Measurements from ENCODE around the gene CPEB4. TPM values are rescaled to one million over a fixed set of nuclear protein-coding genes. Genes with fewer than 3 reads are reported as not detected.

Gene CPEB4
- total and polyA plus RNA-seq, 2 experiments from 2014 or later = 5.9 to 10.2 TPM

- H3K4me3 ChIP-seq = no peak overlapping the region
- no peak overlapping the region for H3K4me2 ChIP-seq
- Mint-ChIP-seq H3K27ac (no peak overlapping the region), H3K36me3 (ENCODE audit: low read depth) (no peaks in the 10 kb centered on the region), H3K27me3 (ENCODE audit: insufficient read depth, low read depth, poor library complexity) (peaks cover 6% of the 10 kb centered on the region), H3K9me3 (no peaks in the 10 kb centered on the region), H3K4me3 (no peak overlapping the region), H3K4me1 (no peaks in the 10 kb centered on the region)
- TF ChIP-seq EZH2 (IDR thresholded peaks at IDR 0.05; ENCODE audit: low read depth, unreplicated experiment) (no peak), NANOG (IDR thresholded peaks at IDR 0.05; ENCODE audit: borderline replicate concordance) (no peak), STAT1 (IDR thresholded peaks at IDR 0.05; ENCODE audit: unreplicated experiment) (no peak), CTCF (conservative IDR thresholded peaks at IDR 0.05; ENCODE audit: low read depth in 2 of 2) (no peak), ETS1 (IDR thresholded peaks at IDR 0.05) (no peak), JUNB (IDR thresholded peaks at IDR 0.05; ENCODE audit: unreplicated experiment) (no peak), CREB1 (CRISPR knock-in tag; IDR thresholded peaks at IDR 0.05; ENCODE audit: low read depth) (no peak), ZNF114 (CRISPR knock-in tag; IDR thresholded peaks at IDR 0.05) (no peak)
- H3K4me1 ChIP-seq (ENCODE audit: insufficient read depth) = no peaks in the 10 kb centered on the region
- H3K27ac ChIP-seq (ENCODE audit: low read depth) = no peak overlapping the region
- no peaks in the 10 kb centered on the region for H3K79me2 ChIP-seq (replicated peaks; ENCODE audit: insufficient read depth)
- no peak for DNase-seq (ENCODE audit: low spot score)
- H3K9me2 ChIP-seq (ENCODE audit: insufficient read depth) = no peaks in the 10 kb centered on the region
- H3K27me3 ChIP-seq (ENCODE audit: insufficient read depth) = no peaks in the 10 kb centered on the region
- H3F3A ChIP-seq (replicated peaks; ENCODE audit: low read depth) = no peaks in the 10 kb centered on the region
- no peak for ATAC-seq
- H4K20me1 ChIP-seq (replicated peaks; ENCODE audit: insufficient read depth) = no peaks in the 10 kb centered on the region
- no peak overlapping the region for H2AFZ ChIP-seq
- no peaks in the 10 kb centered on the region for H3K36me3 ChIP-seq (ENCODE audit: insufficient read depth)
Measured at GRCh38 chr5:173998531-173998930, 110.4 kb downstream of the CPEB4 start.

GRCh38 chr5:174000076-174000475 is 111.9 kb downstream of the CPEB4 start:
- Histone ChIP-seq H4K20me1 (replicated peaks; ENCODE audit: insufficient read depth) (no peaks in the 10 kb centered on the region), H3K79me2 (replicated peaks; ENCODE audit: insufficient read depth) (no peaks in the 10 kb centered on the region), H3K9me2 (ENCODE audit: insufficient read depth) (no peaks in the 10 kb centered on the region), H3K27me3 (ENCODE audit: insufficient read depth) (no peaks in the 10 kb centered on the region), H3K4me3 (no peak overlapping the region), H3K27ac (ENCODE audit: low read depth) (no peak overlapping the region), H3F3A (replicated peaks; ENCODE audit: low read depth) (no peaks in the 10 kb centered on the region), H2AFZ (no peak overlapping the region), H3K4me2 (no peak overlapping the region), H3K36me3 (ENCODE audit: insufficient read depth) (no peaks in the 10 kb centered on the region), H3K4me1 (ENCODE audit: insufficient read depth) (no peaks in the 10 kb centered on the region)
- no peaks in the 10 kb centered on the region for H3K36me3 Mint-ChIP-seq (ENCODE audit: low read depth)
- ATAC-seq = no peak
- peaks cover 3% of the 10 kb centered on the region for H3K27me3 Mint-ChIP-seq (ENCODE audit: insufficient read depth, low read depth, poor library complexity)
- no peaks in the 10 kb centered on the region for H3K4me1 Mint-ChIP-seq
- TF ChIP-seq POLR2AphosphoS5 (IDR thresholded peaks at IDR 0.05; ENCODE audit: low read depth) (no peak), EZH2 (IDR thresholded peaks at IDR 0.05; ENCODE audit: low read depth, unreplicated experiment) (no peak), EZH2phosphoT487 (IDR thresholded peaks at IDR 0.05; ENCODE audit: unreplicated experiment) (no peak), NANOG (IDR thresholded peaks at IDR 0.05; ENCODE audit: borderline replicate concordance) (no peak)
- H3K4me3 Mint-ChIP-seq = no peak overlapping the region
- no peak overlapping the region for H3K27ac Mint-ChIP-seq
- H3K9me3 Mint-ChIP-seq = no peaks in the 10 kb centered on the region
- DNase-seq (ENCODE audit: low spot score) = no peak
